HG02588 (cell line): ENCODE data around the gene STEEP1.
"Not testable (repeated sequence)": the region's sequence is repeated elsewhere in the genome, so short reads cannot be mapped to it uniquely, and the experiment has no call there.

Source experiments
- ATAC-seq: cut with Tn5 transposase; IDR thresholded peaks from one replicate; pipeline ENCODE4 v1.9.1; 2021; ENCODE audit warnings: mild to moderate bottlenecking, moderate library complexity; ENCODE audit not compliant: unreplicated experiment

Gene STEEP1

DNA sequence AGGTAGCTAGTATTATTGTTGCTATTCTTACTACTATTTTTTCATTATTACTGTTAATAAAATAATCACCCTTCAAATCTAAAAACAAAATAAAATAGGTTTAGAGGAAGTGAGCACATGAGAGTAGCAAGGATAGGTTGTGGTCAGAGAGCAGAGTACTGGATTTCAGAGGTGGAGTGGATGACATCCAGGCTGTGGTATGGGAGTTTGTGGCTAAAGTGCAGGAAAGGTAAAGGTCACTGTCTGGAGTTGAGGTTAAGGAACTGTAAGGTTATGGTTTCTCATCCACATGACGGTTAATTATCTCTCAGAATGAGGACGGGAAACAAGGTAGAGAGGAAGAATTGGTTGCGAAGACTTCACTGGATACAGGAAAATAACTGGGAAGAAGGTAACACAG lies 27.7 kb downstream of the STEEP1 start:
- ATAC-seq: no peak

DNA sequence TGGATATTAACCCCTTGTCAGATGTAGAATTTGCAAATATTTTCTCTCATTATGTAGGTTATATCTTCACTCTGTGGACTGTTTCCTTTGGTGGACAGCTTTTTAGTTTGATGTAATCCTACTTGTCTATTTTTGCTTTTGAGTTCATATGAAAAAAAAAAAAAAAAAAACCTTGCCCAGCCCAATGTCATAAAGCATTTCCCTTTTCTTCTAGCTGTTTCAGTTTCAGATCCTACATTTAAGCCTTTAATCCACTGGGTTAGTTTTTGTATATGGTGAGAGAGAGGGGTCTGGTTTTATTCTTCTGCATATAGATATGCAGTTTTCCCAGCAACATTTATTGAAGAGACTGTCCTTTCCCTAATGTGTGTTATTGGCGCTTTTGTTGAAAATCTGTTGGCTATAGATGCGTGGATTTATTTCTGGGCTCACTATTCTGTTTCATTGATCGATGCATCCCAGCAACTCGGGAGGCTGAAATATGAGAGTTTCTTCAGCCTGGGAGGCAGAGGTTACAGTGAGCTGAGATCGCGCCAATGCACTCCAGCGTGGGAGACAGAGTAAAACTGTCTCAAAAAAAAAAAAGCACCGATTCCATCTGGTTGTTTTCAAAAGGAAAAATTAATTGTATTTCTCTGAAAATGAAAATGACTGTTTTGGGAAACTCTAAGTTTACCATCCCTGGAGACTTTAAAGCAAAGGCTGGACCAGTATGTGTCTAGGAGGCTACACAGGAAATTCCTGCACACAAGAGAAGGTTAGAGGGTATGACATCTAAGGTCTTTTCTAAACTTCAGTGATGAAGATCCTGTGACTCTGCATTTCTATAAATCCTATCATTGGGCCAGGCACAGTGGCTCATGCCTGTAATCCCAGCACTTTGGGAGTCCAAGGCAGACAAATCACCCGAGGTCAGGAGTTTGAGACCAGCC lies 35.6 kb downstream of the STEEP1 start:
- no peak for ATAC-seq

DNA sequence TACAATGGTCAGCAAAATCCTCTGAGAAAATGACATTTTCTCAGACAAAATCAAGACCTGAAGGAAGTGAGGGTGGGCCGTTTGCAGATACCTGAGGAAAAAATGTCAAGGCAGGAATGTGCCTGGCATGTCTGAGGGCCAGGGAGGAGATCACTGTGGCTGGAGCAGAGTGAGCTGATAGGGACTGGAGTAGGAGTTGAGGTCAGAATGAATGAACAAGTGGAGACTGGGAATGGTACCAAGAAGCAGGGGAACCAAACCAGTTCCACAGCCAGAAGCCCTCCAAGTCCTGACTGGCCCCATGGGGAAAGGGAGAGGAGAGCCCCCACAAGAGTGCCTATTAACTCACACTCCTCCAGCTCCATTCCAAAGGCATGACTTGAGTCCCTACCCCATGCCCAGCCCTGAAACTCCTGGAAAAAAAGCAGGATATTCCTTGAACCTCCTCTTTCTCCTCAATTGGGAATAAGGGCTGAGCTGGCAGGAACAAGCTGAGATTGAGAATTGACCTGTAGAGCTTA lies 41.5 kb downstream of the STEEP1 start:
- no peak for ATAC-seq

DNA sequence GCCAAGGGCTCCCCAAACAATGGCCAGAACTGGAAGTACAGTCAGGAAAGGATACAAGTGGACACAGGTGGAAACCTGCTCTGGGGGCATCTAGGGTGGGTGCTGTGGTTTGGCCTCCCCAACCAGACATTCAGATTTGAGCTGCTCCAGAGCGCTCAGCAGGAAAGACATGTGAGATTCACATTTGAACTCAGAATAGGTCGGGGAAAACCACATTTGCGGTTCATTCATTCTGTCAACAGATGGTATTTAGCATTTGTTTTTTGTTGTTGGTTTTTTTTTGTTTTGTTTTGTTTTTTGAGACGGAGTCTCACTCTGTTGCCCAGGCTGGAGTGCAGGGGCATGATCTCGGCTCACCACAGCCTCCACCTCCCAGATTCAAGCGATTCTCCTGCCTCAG lies 44.0 kb downstream of the STEEP1 start:
- ATAC-seq: no peak

DNA sequence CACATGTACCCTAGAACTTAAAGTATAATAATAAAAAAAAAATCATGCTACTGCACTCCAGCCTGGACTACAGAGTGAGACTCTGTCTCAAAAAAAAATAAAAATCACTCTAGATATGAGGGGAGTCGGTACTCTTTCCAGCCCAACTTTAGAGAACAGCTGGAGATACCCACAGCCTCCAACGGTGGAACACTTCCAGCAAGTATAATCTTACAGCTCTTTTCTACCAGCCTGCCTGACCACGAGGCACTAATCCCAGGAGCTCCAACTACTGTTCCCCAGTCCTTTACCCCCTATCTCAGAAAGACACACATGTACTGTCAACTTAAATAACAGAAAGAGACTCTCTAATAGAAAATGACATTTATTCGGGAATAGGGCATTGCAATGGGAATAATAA lies 46.8 kb downstream of the STEEP1 start:
- no peak for ATAC-seq

DNA sequence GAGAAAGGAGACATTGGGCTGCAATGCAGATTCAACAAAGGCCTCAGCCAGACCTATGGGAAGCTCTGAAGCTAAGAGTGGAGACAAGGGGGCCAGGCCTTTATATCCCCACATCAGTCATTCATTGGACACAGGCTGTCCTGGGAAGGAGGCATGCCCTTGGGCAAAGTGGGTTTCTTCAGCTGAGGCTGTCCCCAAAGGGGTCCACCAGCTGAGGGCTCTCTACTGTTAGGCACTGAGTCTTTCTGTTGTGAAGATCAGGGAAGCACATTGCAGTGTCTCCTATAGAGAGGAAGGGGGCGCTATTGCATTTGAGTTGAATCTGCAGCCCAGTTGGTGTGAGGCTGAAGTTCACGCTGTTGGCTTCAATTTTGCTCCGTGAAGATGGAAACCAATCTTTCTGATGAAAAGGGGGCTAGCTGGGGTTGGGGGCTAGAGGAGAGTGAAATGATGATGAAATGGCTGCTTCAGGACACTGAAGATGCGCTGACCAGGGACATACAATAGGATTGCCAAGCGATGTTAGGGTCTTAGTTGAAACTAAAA lies 49.0 kb downstream of the STEEP1 start:
- peak; percentile 60 for ATAC-seq

DNA sequence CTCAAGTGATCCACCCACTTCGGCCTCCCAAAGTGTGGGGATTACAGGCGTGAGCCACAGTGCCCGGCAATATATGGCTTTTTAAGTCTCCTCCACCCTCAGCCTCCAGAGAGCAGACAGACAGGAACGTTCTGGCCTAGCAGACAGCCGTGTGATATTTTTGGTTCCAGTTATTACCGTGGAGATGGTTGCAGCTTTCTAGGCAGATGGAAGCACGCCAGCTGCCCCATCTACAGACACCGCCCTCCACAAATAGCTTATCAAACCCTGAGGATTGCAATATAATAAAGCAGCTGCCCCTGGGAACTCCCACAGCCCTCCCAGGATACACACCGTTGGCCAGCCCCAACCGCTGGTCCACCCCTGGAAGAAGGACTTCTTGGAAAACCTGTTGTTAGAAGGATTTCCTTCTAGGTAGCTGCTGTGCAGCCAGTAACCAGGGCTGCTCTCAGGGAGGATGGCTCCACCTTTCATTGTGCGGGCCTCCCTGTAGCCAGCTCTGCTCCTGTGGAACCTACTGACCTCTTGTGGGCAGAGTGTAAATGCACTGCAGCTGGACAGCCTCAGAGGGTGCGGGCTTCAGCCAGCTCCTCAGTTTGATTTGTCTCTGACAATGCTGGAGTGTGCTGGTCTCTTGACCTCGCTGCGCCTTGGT lies 52.9 kb downstream of the STEEP1 start:
- ATAC-seq: no peak

DNA sequence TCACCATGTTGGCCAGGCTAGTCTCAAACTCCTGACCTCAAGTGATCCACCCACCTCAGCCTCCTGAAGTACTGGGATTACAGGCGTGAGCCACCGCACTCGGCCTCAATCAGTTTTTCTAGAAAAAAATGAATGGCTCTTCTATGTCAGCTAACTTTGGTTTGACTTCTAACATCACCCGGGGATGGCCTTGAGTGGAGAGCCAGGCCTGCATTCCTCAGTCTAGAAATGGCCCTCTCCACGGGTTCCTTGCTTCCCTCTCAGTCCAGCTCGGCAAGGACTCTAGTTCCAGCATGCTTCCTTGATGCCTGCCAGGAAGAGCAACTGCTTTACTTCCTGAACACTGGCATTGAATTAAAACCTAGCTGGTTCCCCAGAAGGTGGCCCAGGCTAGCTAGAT lies 58.0 kb downstream of the STEEP1 start:
- no peak for ATAC-seq

DNA sequence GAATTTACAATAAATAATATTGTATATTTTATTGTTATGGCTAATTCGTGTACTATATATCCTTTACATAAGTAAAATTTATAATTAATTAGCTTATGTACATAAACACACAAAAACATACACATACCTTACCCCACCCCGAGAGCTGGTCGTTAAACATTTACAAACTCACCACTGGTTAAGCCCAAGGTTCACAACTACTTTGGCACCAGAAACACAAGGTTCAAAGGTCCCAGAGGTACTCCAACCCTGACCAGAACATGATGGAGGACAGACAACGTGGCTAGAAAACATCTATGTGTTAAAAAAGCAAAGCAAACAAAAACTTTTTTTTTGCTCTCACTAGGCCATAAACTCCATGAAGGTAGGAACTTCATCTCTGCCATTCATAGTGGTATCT lies 59.3 kb downstream of the STEEP1 start:
- no peak for ATAC-seq

DNA sequence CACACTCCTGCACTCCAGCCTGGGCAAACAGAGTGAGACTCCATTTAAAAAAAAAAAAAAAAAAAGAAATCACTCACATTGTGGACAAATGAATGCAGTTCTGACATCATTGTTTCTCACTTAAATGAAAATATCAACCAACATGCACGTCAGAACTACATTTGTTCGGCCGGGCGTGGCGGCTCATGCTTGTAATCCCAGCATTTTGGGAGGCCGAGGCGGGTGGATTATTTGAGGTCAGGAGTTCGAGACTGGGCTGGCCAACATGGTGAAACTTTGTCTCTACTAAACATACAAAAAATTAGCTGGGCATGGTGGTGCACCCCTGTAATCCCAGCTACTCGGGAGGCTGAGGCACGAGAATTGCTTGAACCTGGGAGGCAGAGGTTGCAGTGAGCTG lies 60.1 kb downstream of the STEEP1 start:
- not testable (repeated sequence) for ATAC-seq

DNA sequence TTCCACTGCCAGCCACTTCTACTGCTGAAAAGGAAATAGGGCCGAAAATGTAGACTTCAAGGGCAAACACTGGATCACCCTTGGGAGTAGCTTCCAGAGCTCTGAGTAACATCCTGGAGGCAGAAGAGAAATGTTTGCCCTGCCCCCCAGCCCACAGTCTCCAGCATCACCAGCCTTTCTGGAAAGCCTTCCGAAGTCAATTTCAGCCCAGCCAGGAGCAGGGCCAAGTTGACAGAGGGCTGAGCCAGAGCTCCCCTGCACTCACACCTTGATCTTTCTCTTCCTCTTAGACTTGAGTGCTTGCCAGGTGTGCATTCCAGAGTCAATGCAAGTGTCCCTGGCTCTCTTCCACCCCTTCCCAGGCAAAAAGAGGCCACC lies 61.7 kb downstream of the STEEP1 start:
- no peak for ATAC-seq

DNA sequence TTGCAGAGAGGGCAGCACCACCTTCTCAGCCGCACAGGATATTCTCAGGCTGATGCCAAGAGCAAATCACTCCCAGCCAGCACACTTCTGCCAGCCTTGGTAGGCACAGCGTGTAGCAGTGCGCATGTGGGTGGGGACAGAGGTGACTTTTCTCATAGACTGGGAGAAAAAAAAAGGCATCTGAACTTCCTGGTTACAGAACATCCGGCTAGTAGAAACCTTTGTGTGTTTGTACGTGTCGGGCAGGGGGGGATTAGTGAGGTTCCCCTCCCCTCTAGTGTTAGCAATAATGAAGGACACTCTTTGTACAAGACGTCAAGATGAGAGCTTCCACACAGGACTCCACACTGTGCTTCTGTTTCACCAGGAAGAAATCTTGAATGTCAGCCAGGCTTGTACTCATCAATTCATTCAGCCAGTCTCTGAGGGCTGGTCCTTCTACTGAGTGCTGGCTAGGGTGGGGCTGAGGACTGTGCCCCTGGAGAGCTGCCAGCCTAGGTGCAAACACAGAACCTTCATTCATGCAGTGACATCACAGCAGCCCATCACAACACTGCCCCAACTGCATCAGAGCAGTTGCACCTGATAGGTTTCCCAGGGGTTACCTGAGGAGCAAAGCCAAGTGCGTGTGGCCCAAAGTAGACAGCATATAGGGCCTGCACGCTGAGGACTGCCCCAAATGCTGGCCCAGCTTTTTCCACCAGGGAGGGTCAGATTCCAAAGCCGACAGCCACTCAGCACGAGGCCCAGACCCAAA lies 62.3 kb downstream of the STEEP1 start:
- ATAC-seq: no peak

DNA sequence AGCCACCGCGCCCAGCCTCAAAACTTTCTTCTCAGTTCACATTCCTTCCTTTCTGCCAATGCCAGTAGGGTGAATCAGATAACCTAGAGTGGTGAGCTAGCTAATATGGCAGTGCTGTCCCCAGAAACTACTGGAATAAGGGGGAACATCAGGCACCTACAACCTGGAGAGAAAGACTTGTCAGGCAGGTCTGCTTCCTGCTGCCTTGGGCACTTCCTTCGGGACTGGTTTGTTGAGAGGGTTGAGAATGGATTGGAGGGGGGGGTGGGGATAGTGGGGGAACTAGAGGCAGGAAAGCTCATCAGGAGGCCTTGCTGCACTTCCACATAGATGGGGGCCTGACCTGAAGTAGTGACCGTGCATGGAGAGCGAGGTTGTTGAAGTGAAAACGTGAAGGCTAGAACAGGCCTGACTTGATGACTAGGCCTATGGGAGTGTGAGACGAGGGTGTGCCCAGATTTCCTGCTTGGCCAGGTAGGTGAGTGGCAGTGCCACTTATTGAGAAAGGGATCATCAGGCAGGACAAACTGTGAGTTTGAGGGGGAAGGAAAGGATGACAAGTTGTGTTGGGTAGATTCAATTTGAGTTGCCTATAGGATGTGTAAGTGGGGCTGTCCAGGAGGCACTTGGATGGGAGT lies 63.6 kb downstream of the STEEP1 start:
- no peak for ATAC-seq

DNA sequence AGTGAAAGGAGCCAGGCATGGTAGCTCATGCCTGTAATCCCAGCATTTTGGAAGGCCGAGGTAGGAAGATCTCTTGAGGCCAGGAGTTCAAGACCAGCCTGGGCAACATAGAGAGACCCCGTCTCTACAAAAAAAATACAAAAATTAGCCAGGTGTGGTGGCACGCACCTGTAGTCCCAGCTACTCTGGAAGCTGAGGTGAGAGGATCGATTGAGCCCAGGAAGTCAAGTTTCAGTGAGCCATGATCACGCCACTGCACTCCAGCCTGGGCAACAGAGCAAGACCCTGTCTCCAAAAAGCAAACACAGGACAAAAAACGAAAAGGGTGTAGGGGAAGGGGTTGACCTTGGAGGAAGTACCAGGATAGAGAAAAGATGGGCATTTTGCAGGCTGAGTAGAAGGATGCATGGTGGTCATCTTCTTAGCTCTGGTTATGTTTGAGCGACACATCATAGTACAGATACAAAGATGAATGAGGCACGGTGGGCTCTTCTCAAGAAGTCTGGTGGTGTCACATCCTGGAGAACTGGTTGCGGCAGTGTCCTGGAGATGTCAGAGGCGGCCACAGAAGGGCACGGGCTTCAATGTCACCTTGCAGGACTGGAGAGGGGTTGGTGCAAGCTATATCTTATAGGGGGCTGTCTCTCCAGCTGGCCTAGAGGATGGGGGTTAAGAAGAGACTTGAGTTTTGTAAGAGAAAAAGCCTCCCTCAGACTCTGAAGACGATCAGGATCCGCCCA lies 65.0 kb downstream of the STEEP1 start:
- no peak for ATAC-seq

DNA sequence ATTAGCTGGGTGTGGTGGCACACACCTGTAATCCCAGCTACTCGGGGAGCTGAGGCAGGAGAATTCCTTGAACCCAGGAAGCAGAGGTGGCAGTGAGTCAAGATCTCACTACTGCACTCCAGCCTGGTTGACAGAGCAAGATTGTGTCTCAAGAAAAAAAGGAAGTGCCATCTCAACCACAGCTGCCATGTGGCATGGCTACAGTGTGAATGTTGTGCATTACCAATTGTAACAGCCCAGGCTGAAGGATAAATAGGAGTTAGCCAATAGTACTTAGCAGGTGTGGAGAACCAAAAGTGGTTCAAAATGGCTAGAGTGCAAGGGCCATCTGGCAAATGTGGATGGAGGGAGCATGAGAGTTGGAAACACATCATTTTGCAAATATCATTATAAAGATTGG lies 68.0 kb downstream of the STEEP1 start:
- ATAC-seq: no peak

DNA sequence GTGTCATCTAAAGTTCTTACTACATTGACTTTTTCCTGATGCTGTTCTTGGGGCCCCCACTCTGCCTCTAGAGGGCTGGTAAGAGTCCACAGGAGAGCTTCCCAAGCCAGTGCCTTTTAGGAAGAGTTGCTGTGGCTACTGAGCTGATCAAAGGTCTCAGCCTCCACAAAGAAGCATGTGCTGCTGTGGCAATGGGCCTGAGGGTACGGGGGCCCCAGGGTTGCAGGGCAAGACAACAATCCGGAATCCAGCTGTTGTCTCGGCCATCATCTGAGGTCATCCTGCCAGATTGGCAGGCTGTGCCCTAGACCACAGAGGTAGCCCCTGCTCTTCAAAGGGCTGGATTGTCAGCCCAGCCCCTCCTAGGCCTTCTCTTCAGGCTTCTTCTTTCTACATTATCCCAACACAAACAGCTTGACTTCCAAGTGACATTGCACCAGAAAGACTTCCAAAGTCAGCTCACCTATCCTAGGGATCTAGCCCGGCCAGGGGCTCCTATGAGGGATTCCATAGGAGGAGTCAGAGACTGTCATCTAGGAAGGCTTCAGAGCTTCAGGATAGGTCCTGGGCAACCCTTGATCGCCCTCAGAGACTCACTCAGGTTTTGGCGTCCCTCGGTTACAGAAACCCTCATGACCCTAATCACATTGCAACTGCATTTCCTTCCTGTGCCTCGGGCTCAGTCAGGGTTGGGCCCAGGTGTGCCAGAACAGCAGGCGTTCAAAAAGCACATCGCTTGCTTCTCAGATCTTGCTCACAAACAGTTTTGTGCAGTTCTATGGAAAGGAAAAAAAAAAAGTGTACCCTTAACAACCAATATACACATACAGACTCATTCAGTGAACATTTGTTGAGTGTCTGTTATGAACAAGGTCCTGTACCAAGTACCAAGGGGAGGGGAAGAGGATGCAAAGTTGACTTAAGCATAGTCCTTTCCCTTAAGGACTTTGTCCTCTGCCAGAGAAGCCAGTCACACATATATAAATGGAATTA lies 69.2 kb downstream of the STEEP1 start:
- ATAC-seq: no peak

DNA sequence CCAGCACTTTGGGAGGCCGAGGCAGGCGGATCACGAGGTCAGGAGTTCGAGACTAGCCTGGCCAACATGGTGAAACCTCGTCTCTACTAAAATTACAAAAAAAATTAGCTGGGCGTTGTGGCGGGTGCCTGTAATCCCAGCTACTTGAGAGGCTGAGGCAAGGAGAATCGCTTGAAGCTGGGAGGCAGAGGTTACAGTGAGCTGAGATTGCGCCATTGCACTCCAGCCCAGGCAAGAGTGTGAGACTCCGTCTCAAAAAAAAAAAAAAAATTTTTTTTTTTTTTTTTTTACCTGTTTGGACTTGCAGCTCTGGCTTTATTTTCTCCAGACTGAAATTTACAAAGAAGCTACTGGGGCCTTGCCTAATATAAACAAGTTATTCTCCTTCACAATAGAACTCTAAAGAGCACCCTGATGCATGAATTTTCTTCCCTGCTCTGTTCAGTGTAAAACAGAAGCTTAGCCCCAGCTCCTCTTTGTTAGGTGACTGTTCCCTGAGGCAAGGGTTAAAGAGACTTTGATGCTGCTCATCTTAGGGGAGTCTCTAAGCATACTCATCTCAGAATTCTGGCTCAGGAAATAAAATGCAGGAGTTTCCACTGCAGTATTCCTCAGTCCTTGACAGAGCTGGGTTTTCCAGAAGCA lies 71.2 kb downstream of the STEEP1 start:
- ATAC-seq: not testable (repeated sequence)

DNA sequence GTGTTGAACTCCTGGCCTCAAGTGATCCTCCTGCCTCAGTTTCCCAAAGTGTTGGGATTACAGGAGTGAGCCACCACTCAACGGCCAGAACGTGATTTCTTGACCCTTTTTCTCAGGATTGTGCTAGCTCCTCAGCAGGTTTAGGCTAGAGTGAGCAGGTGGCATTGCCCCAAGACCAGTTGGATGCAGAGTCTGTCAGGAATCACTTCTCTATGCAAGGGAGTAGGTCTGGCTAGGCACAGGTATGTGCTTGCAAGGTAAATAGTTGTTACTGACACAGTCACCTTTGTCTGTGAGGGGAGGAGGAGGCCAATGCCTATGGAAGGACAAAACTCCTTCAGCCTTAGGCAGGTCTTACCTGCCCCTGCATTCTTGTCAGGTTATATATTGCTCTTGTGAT lies 72.7 kb downstream of the STEEP1 start:
- ATAC-seq: no peak
